ENCODE results near the gene ANK3. TPM values are rescaled to one million over a fixed set of nuclear protein-coding genes. Genes with fewer than 3 reads are reported as not detected.

The ANK3 gene
- total and polyA plus RNA-seq, 2 donors (not counting 3 experiments of a cell fraction or from before 2014, with no cell fraction given) = 0.88 to 8.5 TPM

DNA sequence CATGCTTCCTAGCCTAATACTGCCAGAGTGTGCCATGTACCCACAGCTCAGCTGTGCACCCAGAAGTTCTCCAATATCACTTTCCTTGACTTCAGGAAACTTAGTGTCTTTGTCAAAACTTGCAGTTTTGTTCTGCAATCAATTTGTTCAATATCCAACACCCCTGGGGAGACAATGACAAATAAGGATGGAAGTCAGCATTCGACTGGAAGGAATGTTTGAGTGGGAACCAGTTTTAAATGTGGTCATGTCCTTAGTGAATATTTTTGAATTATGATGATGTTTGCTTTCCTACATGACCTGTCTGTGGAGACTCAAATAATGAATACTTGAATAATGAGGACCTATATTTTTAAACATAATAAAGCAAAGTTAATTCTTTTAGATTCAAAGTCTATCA, 112.0 kb downstream of the ANK3 start:
- Histone ChIP-seq H3K36me3 (ENCODE audit: control insufficient read depth in 2 of 2, extremely low read depth in 1 of 2, insufficient read depth in 2 of 2, low read length in 2 of 2) (no peaks in the 10 kb centered on the region), H3K27ac (ENCODE audit: insufficient read depth, low read depth, low read length) (no peak overlapping the region), H3K27me3 (ENCODE audit: control insufficient read depth in 2 of 2, insufficient read depth in 2 of 2, low read length in 2 of 2) (no peaks in the 10 kb centered on the region), H4K20me1 (replicated peaks; ENCODE audit: control insufficient read depth, extremely low read depth, insufficient read depth, low read length) (no peaks in the 10 kb centered on the region), H2AFZ (ENCODE audit: low read depth, low read length) (no peak overlapping the region), H3K4me1 (ENCODE audit: control insufficient read depth, extremely low read depth, insufficient read depth, low read length) (peaks cover 17% of the 10 kb centered on the region), H3K9me1 (replicated peaks; ENCODE audit: control insufficient read depth, extremely low read depth, insufficient read depth, low read length) (no peaks in the 10 kb centered on the region), H3K4me2 (ENCODE audit: insufficient read depth, low read length) (no peak overlapping the region), H3K9ac (replicated peaks; ENCODE audit: extremely low read depth, insufficient read depth, low read length) (no peak overlapping the region), H3K4me3 (replicated peaks in 1 of 3; ENCODE audit: insufficient read depth in 1 of 3, low read depth in 1 of 3, low read length in 3 of 3) (no peak overlapping the region), H3K79me2 (ENCODE audit: control insufficient read depth, insufficient read depth, low read length) (no peaks in the 10 kb centered on the region), H3K9me3 (replicated peaks; ENCODE audit: control insufficient read depth, insufficient read depth, low read length) (no peaks in the 10 kb centered on the region)
- FAIRE-seq (no peak), DNase-seq (ENCODE audit: low read depth, low spot score) (no peak)
- dilution Hi-C loops (cut with MboI; ENCODE audit: extremely low pct_ligation_motif_present, low sequenced_read_pairs) (no loop called here), intact Hi-C loops (cut with micrococcal nuclease) (no loop called here)
- TF ChIP-seq MYC (IDR thresholded peaks at IDR 0.05; ENCODE audit: low read depth, low read length) (no peak), POLR2AphosphoS5 (IDR thresholded peaks at IDR 0.05; ENCODE audit: insufficient read depth, low read depth, low read length) (no peak), MAX (IDR thresholded peaks at IDR 0.05; ENCODE audit: insufficient read depth, insufficient read length) (no peak)
- POLR2A ChIA-PET = no interaction called here
- CTCF ChIA-PET = no interaction called here
- no TSS peak for BruUV-seq (replicated peaks)

DNA sequence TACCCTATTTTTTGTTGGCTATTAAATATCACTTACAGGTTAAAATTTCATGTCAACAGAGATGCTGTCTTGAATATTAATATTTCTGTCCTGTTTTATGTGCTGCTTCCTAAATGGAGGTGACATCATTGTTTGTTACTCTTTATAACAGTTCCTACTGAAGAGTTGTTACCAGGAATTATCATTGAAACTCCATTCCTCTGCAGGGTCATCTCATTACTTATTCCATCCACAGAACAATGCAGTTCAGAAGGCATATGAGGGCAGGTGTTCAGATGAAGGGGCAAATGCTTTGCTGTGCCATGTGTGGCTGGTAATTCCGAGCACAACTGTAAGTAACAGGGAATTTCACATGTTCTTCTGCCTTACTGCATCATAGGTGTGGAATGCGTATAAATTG, 113.4 kb downstream of the ANK3 start:
- POLR2A ChIA-PET = no interaction called here
- Histone ChIP-seq H3K4me3 (replicated peaks in 1 of 3; ENCODE audit: insufficient read depth in 1 of 3, low read depth in 1 of 3, low read length in 3 of 3) (no peak overlapping the region), H4K20me1 (replicated peaks; ENCODE audit: control insufficient read depth, extremely low read depth, insufficient read depth, low read length) (no peaks in the 10 kb centered on the region), H3K27me3 (ENCODE audit: control insufficient read depth in 2 of 2, insufficient read depth in 2 of 2, low read length in 2 of 2) (no peaks in the 10 kb centered on the region), H3K4me2 (ENCODE audit: insufficient read depth, low read length) (no peak overlapping the region), H3K4me1 (ENCODE audit: control insufficient read depth, extremely low read depth, insufficient read depth, low read length) (peaks cover 2% of the 10 kb centered on the region), H3K9me3 (replicated peaks; ENCODE audit: control insufficient read depth, insufficient read depth, low read length) (no peaks in the 10 kb centered on the region), H3K36me3 (ENCODE audit: control insufficient read depth in 2 of 2, extremely low read depth in 1 of 2, insufficient read depth in 2 of 2, low read length in 2 of 2) (no peaks in the 10 kb centered on the region), H3K9ac (replicated peaks; ENCODE audit: extremely low read depth, insufficient read depth, low read length) (no peak overlapping the region), H3K79me2 (ENCODE audit: control insufficient read depth, insufficient read depth, low read length) (no peaks in the 10 kb centered on the region), H3K27ac (ENCODE audit: insufficient read depth, low read depth, low read length) (no peak overlapping the region), H3K9me1 (replicated peaks; ENCODE audit: control insufficient read depth, extremely low read depth, insufficient read depth, low read length) (no peaks in the 10 kb centered on the region), H2AFZ (ENCODE audit: low read depth, low read length) (peak overlapping the region; percentile 38)
- CTCF ChIA-PET = no interaction called here
- no peak for TF ChIP-seq POLR2A (IDR thresholded peaks at IDR 0.05; ENCODE audit: low read depth, low read length)
- no peak for TF ChIP-seq MAX (IDR thresholded peaks at IDR 0.05; ENCODE audit: insufficient read depth, insufficient read length)
- TF ChIP-seq MYC (IDR thresholded peaks at IDR 0.05; ENCODE audit: low read depth, low read length) = no peak
- no peak for TF ChIP-seq CTCF (IDR thresholded peaks at IDR 0.05; ENCODE audit: extremely low read depth in 1 of 2, insufficient read depth in 1 of 2, low read depth in 1 of 2, low read length in 2 of 2)
- TF ChIP-seq GATA2 (IDR thresholded peaks at IDR 0.05; ENCODE audit: insufficient read depth, insufficient read length, low read depth, low read length) = no peak
- no peak for TF ChIP-seq FOS (IDR thresholded peaks at IDR 0.05; ENCODE audit: borderline replicate concordance, insufficient read depth, low read length)
- TF ChIP-seq JUN (IDR thresholded peaks at IDR 0.05; ENCODE audit: borderline replicate concordance, insufficient read depth, insufficient read length, low read depth) = no peak
- TF ChIP-seq EZH2 (IDR thresholded peaks at IDR 0.05; ENCODE audit: borderline replicate concordance, low read depth, low read length, severe bottlenecking) = no peak
- no peak for TF ChIP-seq POLR2AphosphoS5 (IDR thresholded peaks at IDR 0.05; ENCODE audit: insufficient read depth, low read depth, low read length)
- intact Hi-C loops (cut with micrococcal nuclease) = no loop called here
- no TSS peak for BruUV-seq (replicated peaks)
- no peak for DNase-seq (ENCODE audit: low read depth, low spot score)
- dilution Hi-C loops (cut with MboI; ENCODE audit: extremely low pct_ligation_motif_present, low sequenced_read_pairs) = no loop called here
- no peak for FAIRE-seq
